ENCODE measurements around the gene DNAJA2.

GRCh38 chr16:46976550-46976949 lies 3.1 kb upstream of the DNAJA2 start:
- no peak for TF ChIP-seq POLR2A (IDR thresholded peaks at IDR 0.05)
- TF ChIP-seq, protein P1, sequence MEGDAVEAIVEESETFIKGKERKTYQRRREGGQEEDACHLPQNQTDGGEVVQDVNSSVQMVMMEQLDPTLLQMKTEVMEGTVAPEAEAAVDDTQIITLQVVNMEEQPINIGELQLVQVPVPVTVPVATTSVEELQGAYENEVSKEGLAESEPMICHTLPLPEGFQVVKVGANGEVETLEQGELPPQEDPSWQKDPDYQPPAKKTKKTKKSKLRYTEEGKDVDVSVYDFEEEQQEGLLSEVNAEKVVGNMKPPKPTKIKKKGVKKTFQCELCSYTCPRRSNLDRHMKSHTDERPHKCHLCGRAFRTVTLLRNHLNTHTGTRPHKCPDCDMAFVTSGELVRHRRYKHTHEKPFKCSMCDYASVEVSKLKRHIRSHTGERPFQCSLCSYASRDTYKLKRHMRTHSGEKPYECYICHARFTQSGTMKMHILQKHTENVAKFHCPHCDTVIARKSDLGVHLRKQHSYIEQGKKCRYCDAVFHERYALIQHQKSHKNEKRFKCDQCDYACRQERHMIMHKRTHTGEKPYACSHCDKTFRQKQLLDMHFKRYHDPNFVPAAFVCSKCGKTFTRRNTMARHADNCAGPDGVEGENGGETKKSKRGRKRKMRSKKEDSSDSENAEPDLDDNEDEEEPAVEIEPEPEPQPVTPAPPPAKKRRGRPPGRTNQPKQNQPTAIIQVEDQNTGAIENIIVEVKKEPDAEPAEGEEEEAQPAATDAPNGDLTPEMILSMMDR (IDR thresholded peaks at IDR 0.05), result no peak
